Activated CD4-positive, alpha-beta T cell treated with anti-CD3 and anti-CD28 coated beads for 48 hours (primary cell): ENCODE data around the gene LRRC25.
"Not testable (repeated sequence)": the region's sequence is repeated elsewhere in the genome, so short reads cannot be mapped to it uniquely, and the experiment has no call there.

Source experiments
- DNase-seq: peaks from one replicate; pipeline ENCODE4 v3.0.0-alpha.2; 2020

Gene LRRC25

GRCh38 chr19:18401580-18402112, 4.2 kb upstream of the LRRC25 start:
- no peak for DNase-seq

DNA sequence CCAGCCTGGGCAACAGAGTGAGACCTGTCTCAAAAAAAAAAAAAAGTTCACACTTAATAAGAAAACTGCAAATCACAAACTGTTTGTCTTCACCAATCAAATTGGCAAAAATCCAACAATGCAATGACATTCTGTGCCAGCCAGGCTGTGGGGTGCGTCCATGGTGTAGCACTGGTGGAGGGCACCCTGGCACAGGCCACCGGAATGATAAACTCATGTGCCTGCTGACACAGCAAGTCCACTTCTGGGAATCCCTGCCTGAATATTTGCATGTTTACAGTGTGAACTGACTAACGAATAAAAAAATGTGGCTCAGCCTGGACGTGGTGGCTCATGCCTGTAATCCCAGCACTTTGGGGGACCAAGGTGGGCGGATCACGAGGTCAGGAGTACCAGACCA, 1.6 kb upstream of the LRRC25 start:
- DNase-seq, result no peak

DNA sequence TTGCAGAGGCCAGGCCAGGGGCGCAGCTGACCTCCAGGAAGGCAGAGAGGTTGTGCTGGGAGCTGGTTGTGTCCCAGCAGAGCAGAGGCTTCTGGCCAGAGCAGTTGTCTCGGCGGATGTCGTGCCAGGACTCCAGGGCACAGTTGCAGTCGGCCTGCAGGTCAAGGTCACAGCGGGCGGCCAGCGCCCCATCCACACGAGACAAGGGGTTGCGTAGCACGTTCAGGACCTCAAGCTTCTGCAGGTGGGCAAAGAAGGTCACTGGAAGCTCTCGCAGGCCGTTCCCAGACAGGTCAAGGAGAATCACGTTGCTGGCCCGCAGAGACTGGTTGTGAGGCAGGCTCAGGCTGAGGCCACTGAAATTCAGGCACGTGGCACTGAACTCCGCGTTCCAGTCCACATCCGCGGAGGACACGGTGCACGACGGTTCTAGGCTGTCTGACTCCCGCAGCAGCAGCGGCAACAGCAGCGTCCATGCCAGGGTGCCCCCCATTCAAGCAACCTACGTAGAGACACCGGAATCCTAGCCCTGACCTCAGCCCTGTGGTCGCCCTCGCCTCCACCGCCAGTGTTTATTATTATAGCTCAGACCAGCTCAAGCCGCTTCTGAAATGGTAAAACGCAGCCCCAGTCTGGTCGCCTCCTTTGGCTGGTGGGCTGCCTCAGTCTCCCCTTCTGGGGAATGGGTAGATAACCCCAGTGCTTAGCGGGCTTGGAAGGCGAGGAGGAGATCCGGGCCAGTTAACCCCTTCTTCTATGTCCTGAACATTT, 766 bp downstream of the LRRC25 start:
- DNase-seq, result no peak

- DNase-seq, result no peak
Observed at GRCh38 chr19:18393836-18394235, 3.6 kb downstream of the LRRC25 start.

DNA sequence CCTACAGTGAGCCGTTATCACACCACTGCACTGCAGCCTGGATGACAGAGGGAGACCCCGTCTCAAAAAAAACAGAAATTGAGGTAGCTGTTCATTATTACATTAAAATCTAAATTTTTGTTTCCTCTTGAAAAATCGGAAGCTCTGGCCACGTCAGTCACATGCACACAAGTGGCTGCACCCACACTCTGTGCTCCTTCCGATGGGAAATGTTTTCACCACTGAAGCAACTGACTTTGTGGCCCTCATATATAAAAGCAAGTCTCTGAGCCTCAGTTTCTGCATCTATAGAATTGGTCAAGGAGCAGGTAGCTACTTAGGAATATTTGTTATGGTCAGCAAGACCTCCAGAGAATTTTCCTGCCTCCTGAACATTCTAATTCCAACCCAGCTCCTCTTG, 4.5 kb downstream of the LRRC25 start:
- no peak for DNase-seq

DNA sequence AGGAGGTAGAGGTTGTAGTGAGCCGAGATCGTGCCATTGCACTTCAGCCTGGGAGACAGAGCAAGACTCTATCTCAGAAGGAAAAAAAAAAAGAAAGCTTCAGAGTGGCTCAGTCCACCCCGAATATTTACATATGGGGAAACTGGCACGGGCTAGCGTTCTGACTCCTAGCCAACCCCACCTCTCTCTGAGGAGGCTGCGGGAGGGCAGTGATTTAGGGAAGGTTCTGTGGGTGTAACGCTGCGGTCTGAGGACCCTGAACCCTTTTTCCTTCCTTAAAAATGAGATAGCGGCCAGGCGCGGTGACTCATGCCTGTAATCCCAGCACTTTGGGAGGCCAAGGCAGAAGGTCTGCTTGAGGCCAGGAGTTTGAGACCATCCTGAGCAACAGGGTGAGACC, 5.0 kb downstream of the LRRC25 start:
- no peak for DNase-seq

- DNase-seq, result no peak
Observed at GRCh38 chr19:18391509-18392075, 5.8 kb downstream of the LRRC25 start.

DNA sequence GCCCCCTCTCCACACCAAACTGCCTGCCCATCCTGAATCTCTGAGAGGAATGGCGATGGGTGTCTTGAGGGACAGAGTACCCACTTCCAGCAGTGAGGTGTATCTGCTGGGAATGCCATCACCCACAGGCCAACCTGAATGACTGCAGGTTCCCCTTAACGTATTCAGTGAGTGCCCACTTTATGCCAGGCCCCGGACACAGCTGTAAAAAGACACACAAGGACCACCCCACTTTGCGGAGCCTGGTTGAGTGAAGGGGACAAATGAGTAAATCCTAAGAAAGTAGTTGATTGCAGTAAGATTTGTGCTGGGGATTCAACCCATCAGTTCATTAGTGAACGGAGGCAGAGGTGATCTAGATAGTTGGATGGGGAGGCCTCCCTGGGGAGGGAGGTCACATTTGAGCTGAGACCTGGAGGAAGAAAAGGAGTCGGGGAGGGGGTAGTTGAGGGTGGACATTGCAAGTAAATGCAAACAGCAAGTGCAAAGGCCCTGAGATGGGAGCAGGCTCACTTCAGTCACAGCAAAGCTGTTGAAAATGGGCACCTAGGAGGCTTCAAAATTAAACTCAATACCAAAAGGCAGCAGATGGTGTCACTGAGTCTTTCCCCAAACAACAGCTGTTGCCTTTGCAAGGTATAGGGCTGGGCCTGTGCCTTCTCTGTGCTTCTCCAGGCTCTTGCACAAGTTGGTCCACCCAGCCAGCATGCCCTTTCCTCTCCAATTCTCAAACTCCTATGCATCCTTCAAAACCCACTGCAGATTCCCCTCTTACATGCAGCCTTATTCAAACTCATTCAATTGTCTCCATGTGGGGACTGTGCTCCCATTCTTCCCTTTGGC, 7.1 kb downstream of the LRRC25 start:
- DNase-seq, result no peak

- no peak for DNase-seq
Observed at GRCh38 chr19:18389726-18390064, 7.7 kb downstream of the LRRC25 start.

DNA sequence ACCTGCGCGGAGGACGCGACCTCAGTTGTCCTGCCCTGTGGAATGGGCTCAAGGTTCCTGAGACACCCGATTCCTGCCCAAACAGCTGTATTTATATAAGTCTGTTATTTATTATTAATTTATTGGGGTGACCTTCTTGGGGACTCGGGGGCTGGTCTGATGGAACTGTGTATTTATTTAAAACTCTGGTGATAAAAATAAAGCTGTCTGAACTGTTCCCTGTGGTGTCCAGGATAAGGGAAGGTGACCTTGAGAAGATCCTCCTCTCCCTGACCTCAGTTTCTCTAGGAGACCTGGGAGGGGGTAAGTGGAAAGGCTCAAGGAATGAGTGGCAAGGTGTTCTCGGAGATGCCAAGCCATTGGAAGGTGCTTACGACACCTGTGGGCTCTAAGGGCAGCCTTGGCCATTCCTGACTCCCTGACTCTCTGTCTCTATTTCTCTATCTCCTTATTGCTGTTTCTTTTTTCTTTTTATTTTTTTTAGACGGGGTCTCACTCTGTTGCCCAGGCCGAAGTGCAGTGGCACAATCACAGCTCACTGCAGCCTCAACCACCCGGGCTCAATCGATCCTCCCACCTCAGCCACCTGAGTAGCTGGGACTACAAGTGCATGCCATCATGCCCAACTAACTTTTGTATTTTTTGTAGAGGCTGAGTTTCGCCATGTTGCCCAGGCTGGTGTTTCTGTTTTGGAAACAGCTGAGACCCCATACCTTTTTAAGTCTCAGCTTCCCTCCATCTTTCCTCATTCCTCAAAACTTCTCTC, 8.3 kb downstream of the LRRC25 start:
- no peak for DNase-seq

DNA sequence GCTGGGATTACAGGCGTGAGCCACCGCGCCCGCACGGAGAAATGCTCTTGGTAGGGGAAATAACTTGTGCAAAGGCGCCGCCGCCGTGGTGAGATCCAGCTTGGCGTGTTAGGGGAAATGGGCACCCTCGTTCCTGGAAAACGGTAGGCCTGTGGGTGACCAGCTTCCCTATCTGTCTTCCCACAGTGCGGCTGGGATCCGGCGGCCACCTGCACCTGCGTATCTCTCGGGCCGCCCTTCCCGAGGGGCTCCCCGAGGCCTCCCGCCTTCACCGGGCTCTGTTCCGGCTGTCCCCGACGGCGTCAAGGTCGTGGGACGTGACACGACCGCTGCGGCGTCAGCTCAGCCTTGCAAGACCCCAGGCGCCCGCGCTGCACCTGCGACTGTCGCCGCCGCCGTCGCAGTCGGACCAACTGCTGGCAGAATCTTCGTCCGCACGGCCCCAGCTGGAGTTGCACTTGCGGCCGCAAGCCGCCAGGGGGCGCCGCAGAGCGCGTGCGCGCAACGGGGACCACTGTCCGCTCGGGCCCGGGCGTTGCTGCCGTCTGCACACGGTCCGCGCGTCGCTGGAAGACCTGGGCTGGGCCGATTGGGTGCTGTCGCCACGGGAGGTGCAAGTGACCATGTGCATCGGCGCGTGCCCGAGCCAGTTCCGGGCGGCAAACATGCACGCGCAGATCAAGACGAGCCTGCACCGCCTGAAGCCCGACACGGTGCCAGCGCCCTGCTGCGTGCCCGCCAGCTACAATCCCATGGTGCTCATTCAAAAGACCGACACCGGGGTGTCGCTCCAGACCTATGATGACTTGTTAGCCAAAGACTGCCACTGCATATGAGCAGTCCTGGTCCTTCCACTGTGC, 9.1 kb downstream of the LRRC25 start:
- peak; percentile 86 for DNase-seq

DNA sequence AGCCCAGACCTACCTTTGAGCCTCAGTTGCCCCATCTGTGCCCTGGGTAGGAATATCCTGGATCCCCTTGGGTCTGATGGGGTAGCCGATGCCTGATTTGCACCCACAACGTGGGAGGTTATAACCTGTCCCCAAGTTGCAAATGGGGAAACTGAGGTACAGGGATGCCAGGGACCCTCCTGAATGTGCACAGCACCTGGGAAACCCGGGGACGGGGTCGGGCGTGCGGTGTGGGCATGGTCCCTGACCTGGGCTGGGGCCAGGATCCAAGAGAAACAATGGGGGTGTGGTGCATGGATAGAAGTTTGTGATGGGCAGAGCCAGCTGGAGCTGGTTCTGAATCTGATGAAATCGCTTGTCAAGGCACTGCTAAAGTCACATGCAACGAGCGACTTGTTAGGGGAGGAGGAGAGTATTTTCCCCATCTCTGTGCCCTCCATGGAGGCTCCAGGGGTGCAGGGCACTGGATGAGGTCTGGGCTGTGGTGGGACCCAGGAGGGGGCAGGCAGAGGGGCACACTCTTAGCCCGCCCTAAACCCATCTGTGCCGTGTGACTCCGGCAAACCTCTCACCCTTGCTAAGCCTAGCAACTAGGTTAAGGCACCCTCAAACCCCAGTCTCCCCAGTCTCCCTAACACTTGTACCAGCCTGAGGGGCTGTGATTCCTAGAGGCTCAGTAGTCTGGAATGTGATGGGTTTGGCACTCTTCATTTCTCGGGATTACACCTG, 10.7 kb downstream of the LRRC25 start:
- DNase-seq, result no peak

- DNase-seq, result peak; percentile 54
Observed at GRCh38 chr19:18385675-18386542, 11.5 kb downstream of the LRRC25 start, which contains the start of gene GDF15. Gene GDF15, plus strand, starts transcription at chr19:18386158. Its CDS starts 32 bp downstream, at chr19:18386190.

DNA sequence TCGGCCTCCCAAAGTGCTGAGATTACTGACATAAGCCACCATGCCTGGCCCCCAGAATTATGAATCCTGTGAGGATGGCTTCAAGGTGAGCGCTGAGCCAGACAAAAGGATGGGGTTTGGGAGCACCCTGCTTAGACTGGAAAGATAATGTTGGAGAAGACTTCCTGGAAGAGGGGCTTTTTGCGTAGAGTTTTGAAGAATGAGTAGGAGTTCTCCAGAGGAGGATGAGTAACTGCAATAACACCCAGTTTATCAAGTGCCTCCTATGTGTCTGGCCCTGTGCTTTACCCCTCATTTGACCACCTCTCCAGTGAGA, 12.1 kb downstream of the LRRC25 start:
- no peak for DNase-seq

- no peak for DNase-seq
Observed at GRCh38 chr19:18384775-18385174, 12.6 kb downstream of the LRRC25 start.

DNA sequence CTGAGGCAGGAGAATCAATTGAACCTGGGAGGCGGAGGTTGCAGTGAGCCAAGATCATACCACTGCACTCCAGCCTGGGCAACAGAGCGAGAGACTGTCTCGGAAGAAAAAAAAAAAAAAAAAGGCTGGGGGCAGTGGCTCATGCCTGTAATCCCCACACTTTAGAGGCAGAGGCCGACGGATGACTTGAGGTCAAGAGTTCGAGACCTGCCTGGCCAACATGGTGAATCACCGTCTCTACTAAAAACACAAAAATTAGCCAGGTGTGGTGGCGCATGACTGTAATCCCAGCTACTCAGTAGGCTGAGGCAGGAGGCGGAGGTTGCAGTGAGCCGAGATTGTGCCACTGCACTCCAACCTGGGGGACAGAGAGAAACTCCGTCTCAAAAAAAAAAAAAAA, 13.8 kb downstream of the LRRC25 start:
- DNase-seq, result not testable (repeated sequence)

DNA sequence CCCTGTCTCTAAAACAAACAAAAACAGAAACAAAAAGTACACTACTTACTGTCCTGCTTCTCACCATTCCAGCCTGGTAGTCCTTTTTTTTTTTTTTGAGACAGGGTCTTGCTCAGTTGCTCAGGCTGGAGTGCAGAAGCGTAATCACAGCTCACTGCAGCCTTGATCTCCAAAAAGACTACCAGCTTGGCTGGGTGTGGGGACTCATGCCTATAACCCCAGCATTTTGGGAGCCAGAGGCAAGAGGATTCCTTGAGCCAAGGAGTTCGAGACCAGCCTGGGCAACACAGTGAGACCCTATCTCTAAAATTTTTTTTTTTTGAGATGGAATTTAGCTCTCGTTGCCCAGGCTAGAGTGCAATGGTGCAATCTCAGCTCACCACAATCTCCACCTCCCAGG, 16.6 kb downstream of the LRRC25 start:
- no peak for DNase-seq

GRCh38 chr19:18379803-18380747, 17.3 kb downstream of the LRRC25 start:
- no peak for DNase-seq

DNA sequence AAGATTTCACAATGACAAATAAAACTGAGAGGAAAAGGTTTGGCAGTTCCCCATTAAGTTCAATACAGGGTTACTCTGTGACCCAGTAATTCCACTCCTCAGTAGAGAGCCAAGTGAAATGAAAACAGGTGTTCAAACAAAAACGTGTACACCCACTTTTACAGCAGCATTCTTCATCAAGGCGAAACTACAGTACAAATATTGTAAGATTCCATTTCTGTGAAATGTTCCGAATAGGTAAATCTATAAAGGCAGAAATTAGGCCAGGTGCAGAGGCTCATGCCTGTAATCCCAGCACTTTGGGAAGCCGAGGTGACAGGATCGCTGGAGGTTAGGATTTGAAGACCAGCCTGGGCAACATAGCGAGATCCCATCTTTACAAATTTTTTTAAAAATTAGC, 20.4 kb downstream of the LRRC25 start:
- no peak for DNase-seq
